SK-N-SH (cell line): ENCODE measurements around the gene CSRNP2. TPM values are rescaled to one million over a fixed set of nuclear protein-coding genes. Genes with fewer than 3 reads are reported as not detected.

Source experiments
- CTCF ChIA-PET: fragments of 300-600, 350-600 bp; formaldehyde crosslinking; extraction: SDS; loops from one replicate; lab custom pipeline; 2021; lab: Yijun Ruan, JAX
- POLR2A ChIA-PET: fragments of 350-600 bp; sonication (Branson Sonifier 250); formaldehyde crosslinking; extraction: SDS; loops from one replicate; lab custom pipeline; 2020; ENCODE audit warnings: antibody characterized with exemption, inconsistent platforms; lab: Yijun Ruan, JAX
- DNase-seq: peaks from one replicate; pipeline ENCODE4 v3.0.0; 2012
- H2AFZ ChIP-seq: fragments of 200-600 bp; sonication (generic); 2 replicates; pipeline ENCODE4 v1.8.1; 2016; ENCODE audit warnings: antibody characterized with exemption, mild to moderate bottlenecking, low read depth
- H3F3A ChIP-seq: fragments of 200-600 bp; sonication (generic); replicated peaks from 2 replicates; pipeline ENCODE3; 2016; ENCODE audit warnings: antibody characterized with exemption, mild to moderate bottlenecking; ENCODE audit not compliant: insufficient read depth
- H3K27ac ChIP-seq, 2 experiments: fragments of 200-500 bp in 1 of 2; fragments of 200-600 bp in 1 of 2; sonication (Bioruptor generic) in 1 of 2; sonication (generic), shearing (Covaris generic) in 1 of 2; 2 replicates each; pipeline versions ENCODE4 v1.5.1 to v1.6.1; 2014 to 2016; ENCODE audit warnings: low read depth in 2 of 2, inconsistent platforms in 1 of 2, low read length in 1 of 2, mild to moderate bottlenecking in 1 of 2, mixed read lengths in 1 of 2
- H3K27me3 ChIP-seq: fragments of 200-600 bp; sonication (generic), shearing (Covaris generic); 2 replicates; pipeline ENCODE4 v1.6.1; 2016; ENCODE audit warnings: mixed run types; ENCODE audit not compliant: insufficient read depth
- H3K36me3 ChIP-seq, 2 experiments: fragments of 200-500 bp in 1 of 2; fragments of 200-600 bp in 1 of 2; sonication (Bioruptor generic) in 1 of 2; sonication (generic) in 1 of 2; replicated peaks in 1 of 2; 2 replicates each; pipeline versions ENCODE3 to v1.5.1; 2014 to 2016; ENCODE audit warnings: low read length in 1 of 2, mild to moderate bottlenecking in 1 of 2; ENCODE audit not compliant: insufficient read depth in 2 of 2, control insufficient read depth in 1 of 2
- H3K4me1 ChIP-seq, 2 experiments: fragments of 200-500 bp in 1 of 2; fragments of 200-600 bp in 1 of 2; sonication (Bioruptor generic) in 1 of 2; sonication (generic), shearing (Covaris generic) in 1 of 2; 2 replicates each; pipeline versions ENCODE4 v1.5.1 to v1.6.1; 2014 to 2016; ENCODE audit warnings: low read depth in 1 of 2, low read length in 1 of 2, mixed run types in 1 of 2; ENCODE audit not compliant: insufficient read depth in 2 of 2, control insufficient read depth in 1 of 2
- H3K4me2 ChIP-seq: fragments of 200-600 bp; sonication (generic), shearing (Covaris generic); 2 replicates; pipeline ENCODE4 v1.6.1; 2017; ENCODE audit warnings: mixed run types
- H3K4me3 ChIP-seq, 2 experiments: fragments of 200-500 bp in 1 of 2; fragments of 200-600 bp in 1 of 2; sonication (Bioruptor generic) in 1 of 2; sonication (generic), shearing (Covaris generic) in 1 of 2; 2 replicates each; pipeline versions ENCODE4 v1.5.1 to v1.8.1; 2014 to 2016; ENCODE audit warnings: low read depth in 2 of 2, inconsistent platforms in 1 of 2, low read length in 1 of 2, mild to moderate bottlenecking in 1 of 2, mixed read lengths in 1 of 2, moderate library complexity in 1 of 2
- H3K79me2 ChIP-seq: fragments of 200-600 bp; sonication (generic); 2 replicates; pipeline ENCODE4 v1.8.1; 2017; ENCODE audit warnings: mild to moderate bottlenecking; ENCODE audit not compliant: insufficient read depth
- H3K9ac ChIP-seq: fragments of 200-600 bp; sonication (generic); 2 replicates; pipeline ENCODE4 v1.6.1; 2017; ENCODE audit warnings: mixed run types
- H3K9me2 ChIP-seq: fragments of 200-600 bp; sonication (generic); 2 replicates; pipeline ENCODE4 v1.6.1; 2017; ENCODE audit warnings: mixed run types
- H3K9me3 ChIP-seq: fragments of 200-600 bp; sonication (generic); 2 replicates; pipeline ENCODE4 v1.6.1; 2017; ENCODE audit warnings: mixed run types, mild to moderate bottlenecking, moderate library complexity
- H4K20me1 ChIP-seq: fragments of 200-600 bp; sonication (generic); 2 replicates; pipeline ENCODE4 v1.6.1; 2017; ENCODE audit warnings: mild to moderate bottlenecking, mixed run types; ENCODE audit not compliant: insufficient read depth
- CHD2 ChIP-seq: fragments of 150-350 bp; IDR thresholded peaks from 2 replicates; pipeline ENCODE4 v1.6.1; 2018; ENCODE audit warnings: low read length; ENCODE audit not compliant: partially characterized antibody
- FOSL2 ChIP-seq: IDR thresholded peaks from 2 replicates; pipeline ENCODE4 v1.4.0; 2012; ENCODE audit warnings: low read depth, mild to moderate bottlenecking, moderate library complexity, borderline replicate concordance
- GATA2 ChIP-seq: sonication (generic); formaldehyde crosslinking; IDR thresholded peaks from 2 replicates; pipeline ENCODE4 v1.5.0; 2020; ENCODE audit warnings: mild to moderate bottlenecking, missing genetic modification reagents
- MEF2A ChIP-seq: IDR thresholded peaks from 2 replicates; pipeline ENCODE4 v1.4.0; 2012; ENCODE audit warnings: low read depth, borderline replicate concordance
- MXI1 ChIP-seq: IDR thresholded peaks from 2 replicates; pipeline ENCODE4 v1.6.1; 2012; ENCODE audit warnings: mild to moderate bottlenecking, low read depth, low read length, improper control_type of control experiment
- NFIC ChIP-seq: IDR thresholded peaks from 2 replicates; pipeline ENCODE4 v1.4.0; 2012; ENCODE audit warnings: borderline replicate concordance
- NRF1 ChIP-seq: IDR thresholded peaks from 2 replicates; pipeline ENCODE4 v1.6.1; 2012; ENCODE audit warnings: low read depth, mild to moderate bottlenecking, low read length
- POLR2AphosphoS5 ChIP-seq: IDR thresholded peaks from 2 replicates; pipeline ENCODE4 v1.6.1; 2012; ENCODE audit warnings: low read depth, low read length
- RAD21 ChIP-seq: IDR thresholded peaks from 2 replicates; pipeline ENCODE4 v1.6.1; 2012; ENCODE audit warnings: mild to moderate bottlenecking, low read length
- RXRA ChIP-seq: IDR thresholded peaks from 2 replicates; pipeline ENCODE4 v1.4.0; 2012; ENCODE audit warnings: low read depth, mild to moderate bottlenecking, borderline replicate concordance
- SIN3A ChIP-seq: IDR thresholded peaks from 2 replicates; pipeline ENCODE4 v1.6.1; 2012; ENCODE audit warnings: low read depth, mild to moderate bottlenecking, low read length, moderate library complexity, borderline replicate concordance
- SMC3 ChIP-seq: IDR thresholded peaks from 2 replicates; pipeline ENCODE4 v1.6.1; 2012; ENCODE audit warnings: low read depth, low read length, improper control_type of control experiment
- TAF1 ChIP-seq: IDR thresholded peaks from 2 replicates; pipeline ENCODE4 v1.6.1; 2012; ENCODE audit warnings: low read depth, mild to moderate bottlenecking, low read length, moderate library complexity, borderline replicate concordance
- YY1 ChIP-seq: IDR thresholded peaks from 2 replicates; pipeline ENCODE4 v1.4.0; 2012; ENCODE audit warnings: low read depth, mild to moderate bottlenecking
- WGBS: methylation state at CpG from one replicate; pipeline ENCODE4 v1.1.6; 2017; ENCODE audit warnings: low lambda C conversion rate; 5-methylcytosine and 5-hydroxymethylcytosine counted together
- polyA plus RNA-seq, 3 experiments: library from polyadenylated mRNA; depleted of rRNA; stranded (reverse); fragments of >200 nt; gene quantifications; 2 replicates each; pipeline ENCODE4 v1.2.3, GENCODE V29; 2012
- TF ChIP-seq, protein P1 (sequence below): fragments of 200-600 bp; sonication (generic); IDR thresholded peaks from 2 replicates; pipeline ENCODE4 v1.6.1; 2017; ENCODE audit warnings: antibody characterized with exemption, mild to moderate bottlenecking, moderate library complexity
- TF ChIP-seq, protein P2 (sequence below): IDR thresholded peaks from 2 replicates; pipeline ENCODE4 v1.4.0; 2012; ENCODE audit warnings: low read depth
- TF ChIP-seq, protein P3 (sequence below): fragments of 150-350 bp; IDR thresholded peaks from 2 replicates; pipeline ENCODE4 v1.6.1; 2016; ENCODE audit warnings: mild to moderate bottlenecking, low read depth, low read length
- TF ChIP-seq, protein P4 (sequence below): IDR thresholded peaks from 2 replicates; pipeline ENCODE4; 2012
- TF ChIP-seq, protein P5 (sequence below): IDR thresholded peaks from 2 replicates; pipeline ENCODE4 v1.4.0; 2012; ENCODE audit warnings: low read depth, borderline replicate concordance

The CSRNP2 gene
- polyA plus RNA-seq, 1 of the 3 experiments (the other 2 are of a cell fraction) = 18.7 TPM

DNA sequence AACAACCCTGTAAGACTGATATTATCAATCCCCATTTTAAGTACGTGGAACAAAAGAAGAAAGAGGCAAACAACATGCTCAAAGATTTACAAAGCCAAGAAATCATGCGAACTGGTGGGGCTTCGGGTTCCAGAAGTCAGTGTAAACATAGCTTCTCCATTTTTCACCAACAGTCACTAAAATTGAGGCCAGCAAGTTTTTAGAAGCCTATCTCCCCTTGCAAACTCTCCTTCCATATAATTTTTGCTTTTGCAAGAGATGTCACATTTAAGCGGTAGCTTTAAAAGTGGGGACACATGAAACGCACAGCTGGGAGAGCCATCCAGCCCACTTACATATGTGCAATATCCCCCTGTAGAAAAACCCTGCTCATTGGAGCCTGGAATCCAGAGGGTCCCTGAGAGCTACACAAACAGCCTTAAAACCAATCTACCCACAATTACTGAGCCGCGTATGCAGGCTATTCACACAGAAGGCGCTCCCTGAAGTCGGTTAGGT is 58.0 kb downstream of the CSRNP2 start:
- H3K4me1 ChIP-seq = peaks cover 0 to 4% of the 10 kb centered on the region in 2 experiments; a peak in 2 of 4 replicates
- TF ChIP-seq POLR2AphosphoS5 = no peak
- no peak for TF ChIP-seq SMC3
- TF ChIP-seq, protein P1, sequence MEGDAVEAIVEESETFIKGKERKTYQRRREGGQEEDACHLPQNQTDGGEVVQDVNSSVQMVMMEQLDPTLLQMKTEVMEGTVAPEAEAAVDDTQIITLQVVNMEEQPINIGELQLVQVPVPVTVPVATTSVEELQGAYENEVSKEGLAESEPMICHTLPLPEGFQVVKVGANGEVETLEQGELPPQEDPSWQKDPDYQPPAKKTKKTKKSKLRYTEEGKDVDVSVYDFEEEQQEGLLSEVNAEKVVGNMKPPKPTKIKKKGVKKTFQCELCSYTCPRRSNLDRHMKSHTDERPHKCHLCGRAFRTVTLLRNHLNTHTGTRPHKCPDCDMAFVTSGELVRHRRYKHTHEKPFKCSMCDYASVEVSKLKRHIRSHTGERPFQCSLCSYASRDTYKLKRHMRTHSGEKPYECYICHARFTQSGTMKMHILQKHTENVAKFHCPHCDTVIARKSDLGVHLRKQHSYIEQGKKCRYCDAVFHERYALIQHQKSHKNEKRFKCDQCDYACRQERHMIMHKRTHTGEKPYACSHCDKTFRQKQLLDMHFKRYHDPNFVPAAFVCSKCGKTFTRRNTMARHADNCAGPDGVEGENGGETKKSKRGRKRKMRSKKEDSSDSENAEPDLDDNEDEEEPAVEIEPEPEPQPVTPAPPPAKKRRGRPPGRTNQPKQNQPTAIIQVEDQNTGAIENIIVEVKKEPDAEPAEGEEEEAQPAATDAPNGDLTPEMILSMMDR = no peak
- no peak for TF ChIP-seq MEF2A
- no peak for TF ChIP-seq RXRA
- TF ChIP-seq SIN3A = no peak
- TF ChIP-seq NRF1 = no peak
- TF ChIP-seq NFIC = no peak
- no peak for TF ChIP-seq RAD21
- TF ChIP-seq FOSL2 = no peak
- TF ChIP-seq, protein P2, sequence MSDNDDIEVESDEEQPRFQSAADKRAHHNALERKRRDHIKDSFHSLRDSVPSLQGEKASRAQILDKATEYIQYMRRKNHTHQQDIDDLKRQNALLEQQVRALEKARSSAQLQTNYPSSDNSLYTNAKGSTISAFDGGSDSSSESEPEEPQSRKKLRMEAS = no peak
- no peak for TF ChIP-seq GATA2
- TF ChIP-seq CHD2 = no peak
- no peak for TF ChIP-seq TAF1
- no peak for TF ChIP-seq MXI1
- no peak for TF ChIP-seq YY1
- TF ChIP-seq, protein P3, sequence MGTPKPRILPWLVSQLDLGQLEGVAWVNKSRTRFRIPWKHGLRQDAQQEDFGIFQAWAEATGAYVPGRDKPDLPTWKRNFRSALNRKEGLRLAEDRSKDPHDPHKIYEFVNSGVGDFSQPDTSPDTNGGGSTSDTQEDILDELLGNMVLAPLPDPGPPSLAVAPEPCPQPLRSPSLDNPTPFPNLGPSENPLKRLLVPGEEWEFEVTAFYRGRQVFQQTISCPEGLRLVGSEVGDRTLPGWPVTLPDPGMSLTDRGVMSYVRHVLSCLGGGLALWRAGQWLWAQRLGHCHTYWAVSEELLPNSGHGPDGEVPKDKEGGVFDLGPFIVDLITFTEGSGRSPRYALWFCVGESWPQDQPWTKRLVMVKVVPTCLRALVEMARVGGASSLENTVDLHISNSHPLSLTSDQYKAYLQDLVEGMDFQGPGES = no peak
- TF ChIP-seq, protein P4, sequence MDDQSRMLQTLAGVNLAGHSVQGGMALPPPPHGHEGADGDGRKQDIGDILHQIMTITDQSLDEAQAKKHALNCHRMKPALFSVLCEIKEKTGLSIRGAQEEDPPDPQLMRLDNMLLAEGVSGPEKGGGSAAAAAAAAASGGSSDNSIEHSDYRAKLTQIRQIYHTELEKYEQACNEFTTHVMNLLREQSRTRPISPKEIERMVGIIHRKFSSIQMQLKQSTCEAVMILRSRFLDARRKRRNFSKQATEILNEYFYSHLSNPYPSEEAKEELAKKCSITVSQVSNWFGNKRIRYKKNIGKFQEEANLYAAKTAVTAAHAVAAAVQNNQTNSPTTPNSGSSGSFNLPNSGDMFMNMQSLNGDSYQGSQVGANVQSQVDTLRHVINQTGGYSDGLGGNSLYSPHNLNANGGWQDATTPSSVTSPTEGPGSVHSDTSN = no peak
- TF ChIP-seq, protein P5, sequence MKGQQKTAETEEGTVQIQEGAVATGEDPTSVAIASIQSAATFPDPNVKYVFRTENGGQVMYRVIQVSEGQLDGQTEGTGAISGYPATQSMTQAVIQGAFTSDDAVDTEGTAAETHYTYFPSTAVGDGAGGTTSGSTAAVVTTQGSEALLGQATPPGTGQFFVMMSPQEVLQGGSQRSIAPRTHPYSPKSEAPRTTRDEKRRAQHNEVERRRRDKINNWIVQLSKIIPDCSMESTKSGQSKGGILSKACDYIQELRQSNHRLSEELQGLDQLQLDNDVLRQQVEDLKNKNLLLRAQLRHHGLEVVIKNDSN = no peak
- ChIA-PET POLR2A (interaction anchor here (0.6 to 2.2 kb wide), 2 partner anchors 42 to 58 kb away, joined by 3 to 9 read pairs; partner anchors contain the start of gene CSRNP2), CTCF (interaction anchor here (0.7 to 1.4 kb wide), 2 partner anchors 22 to 200 kb away, joined by 3 read pairs; no protein-coding TSS in a partner anchor)
- H3F3A ChIP-seq = no peaks in the 10 kb centered on the region
- peak overlapping the region; percentile 48 to 81 for H3K27ac ChIP-seq
- H3K9ac ChIP-seq = peak overlapping the region; percentile 77
- H3K36me3 ChIP-seq = no peaks in the 10 kb centered on the region
- H4K20me1 ChIP-seq = no peaks in the 10 kb centered on the region
- no peaks in the 10 kb centered on the region for H3K27me3 ChIP-seq
- peak overlapping the region; percentile 49 for H2AFZ ChIP-seq
- 29% methylated on average over 5 of the region's 9 CpGs for WGBS
- peaks cover 58% of the 10 kb centered on the region for H3K79me2 ChIP-seq
- no peaks in the 10 kb centered on the region for H3K9me3 ChIP-seq
- H3K4me2 ChIP-seq = peak overlapping the region; percentile 96
- peak overlapping the region; percentile 57 to 88 for H3K4me3 ChIP-seq
- H3K9me2 ChIP-seq = no peaks in the 10 kb centered on the region
- no peak for DNase-seq
